Measurements from ENCODE around the gene TSPAN18. TPM values are rescaled to one million over a fixed set of nuclear protein-coding genes. Genes with fewer than 3 reads are reported as not detected.

TSPAN18 gene
- total RNA-seq, 1 donor from 2014 or later, result 31.7 TPM

- Mint-ChIP-seq H3K27ac (ENCODE audit: unreplicated experiment) (no peak overlapping the region), H3K27me3 (ENCODE audit: low read depth, unreplicated experiment) (peaks cover 37% of the 10 kb centered on the region)
Observed at GRCh38 chr11:44877571-44878497, 151.1 kb downstream of the TSPAN18 start.

GRCh38 chr11:44878711-44879110 is 151.9 kb downstream of the TSPAN18 start:
- no peaks in the 10 kb centered on the region for H4K20me1 ChIP-seq (ENCODE audit: insufficient read depth, low read length)
- peaks cover 69% of the 10 kb centered on the region for H3K27me3 ChIP-seq (ENCODE audit: insufficient read depth, low read length)
- H3K4me2 ChIP-seq (ENCODE audit: low read length), result no peak overlapping the region
- H3K36me3 Mint-ChIP-seq (ENCODE audit: low read depth, unreplicated experiment), result no peaks in the 10 kb centered on the region
- H3K27me3 Mint-ChIP-seq (ENCODE audit: low read depth, unreplicated experiment), result peaks cover 39% of the 10 kb centered on the region
- FAIRE-seq (no peak), DNase-seq (ENCODE audit: low read depth) (no peak)
- no peak overlapping the region for H3K27ac Mint-ChIP-seq (ENCODE audit: unreplicated experiment)
- no peaks in the 10 kb centered on the region for H3K36me3 ChIP-seq (ENCODE audit: insufficient read depth, low read length)
- no peak overlapping the region for H2AFZ ChIP-seq (ENCODE audit: low read depth, low read length)
- H3K9ac ChIP-seq (ENCODE audit: low read length), result no peak overlapping the region
- no peak overlapping the region for H3K27ac ChIP-seq (ENCODE audit: low read depth, low read length)
- no peaks in the 10 kb centered on the region for H3K9me3 Mint-ChIP-seq (ENCODE audit: unreplicated experiment)
- H3K4me1 Mint-ChIP-seq (ENCODE audit: low read depth, unreplicated experiment), result no peaks in the 10 kb centered on the region
- TF ChIP-seq CTCF (IDR thresholded peaks at IDR 0.05; ENCODE audit: insufficient read depth, low read depth, low read length), result no peak
- no peak for TF ChIP-seq EZH2 (IDR thresholded peaks at IDR 0.05; ENCODE audit: insufficient read depth, low read length)
- H3K4me1 ChIP-seq (ENCODE audit: insufficient read depth, low read length), result peaks cover 7% of the 10 kb centered on the region
- no peak overlapping the region for H3K4me3 ChIP-seq (ENCODE audit: insufficient read depth, low read depth, low read length)
- H3K9me3 ChIP-seq (ENCODE audit: insufficient read depth, low read depth, low read length), result no peaks in the 10 kb centered on the region
- no peaks in the 10 kb centered on the region for H3K79me2 ChIP-seq (ENCODE audit: insufficient read depth, low read length)
- H3K4me3 Mint-ChIP-seq (ENCODE audit: unreplicated experiment), result no peak overlapping the region

More at GRCh38 chr11:44877571-44878497, 151.1 kb downstream of the TSPAN18 start:
- Histone ChIP-seq H3K9me3 (ENCODE audit: insufficient read depth, low read depth, low read length) (no peaks in the 10 kb centered on the region), H3K27me3 (ENCODE audit: insufficient read depth, low read length) (peaks cover 62% of the 10 kb centered on the region), H3K27ac (ENCODE audit: low read depth, low read length) (no peak overlapping the region), H3K79me2 (ENCODE audit: insufficient read depth, low read length) (no peaks in the 10 kb centered on the region), H2AFZ (ENCODE audit: low read depth, low read length) (no peak overlapping the region), H3K4me3 (ENCODE audit: insufficient read depth, low read depth, low read length) (no peak overlapping the region), H3K4me2 (ENCODE audit: low read length) (peak overlapping the region; percentile 72), H3K4me1 (ENCODE audit: insufficient read depth, low read length) (peaks cover 7% of the 10 kb centered on the region), H4K20me1 (ENCODE audit: insufficient read depth, low read length) (no peaks in the 10 kb centered on the region), H3K9ac (ENCODE audit: low read length) (peak overlapping the region; percentile 49), H3K36me3 (ENCODE audit: insufficient read depth, low read length) (no peaks in the 10 kb centered on the region)
- Mint-ChIP-seq H3K4me3 (ENCODE audit: unreplicated experiment) (no peak overlapping the region), H3K4me1 (ENCODE audit: low read depth, unreplicated experiment) (no peaks in the 10 kb centered on the region), H3K36me3 (ENCODE audit: low read depth, unreplicated experiment) (no peaks in the 10 kb centered on the region), H3K9me3 (ENCODE audit: unreplicated experiment) (no peaks in the 10 kb centered on the region)
- DNase-seq (ENCODE audit: low read depth), result peak; percentile 10
- FAIRE-seq, result no peak
- no peak for TF ChIP-seq CTCF (IDR thresholded peaks at IDR 0.05; ENCODE audit: insufficient read depth, low read depth, low read length)
- no peak for TF ChIP-seq EZH2 (IDR thresholded peaks at IDR 0.05; ENCODE audit: insufficient read depth, low read length)

GRCh38 chr11:44879432-44879831 is 152.7 kb downstream of the TSPAN18 start:
- Mint-ChIP-seq H3K27me3 (ENCODE audit: low read depth, unreplicated experiment) (peaks cover 39% of the 10 kb centered on the region), H3K4me1 (ENCODE audit: low read depth, unreplicated experiment) (no peaks in the 10 kb centered on the region), H3K27ac (ENCODE audit: unreplicated experiment) (no peak overlapping the region), H3K4me3 (ENCODE audit: unreplicated experiment) (no peak overlapping the region), H3K9me3 (ENCODE audit: unreplicated experiment) (no peaks in the 10 kb centered on the region), H3K36me3 (ENCODE audit: low read depth, unreplicated experiment) (peaks cover 3% of the 10 kb centered on the region)
- H3K36me3 ChIP-seq (ENCODE audit: insufficient read depth, low read length), result no peaks in the 10 kb centered on the region
- no peaks in the 10 kb centered on the region for H3K9me3 ChIP-seq (ENCODE audit: insufficient read depth, low read depth, low read length)
- H3K9ac ChIP-seq (ENCODE audit: low read length), result no peak overlapping the region
- FAIRE-seq, result no peak
- no peak for TF ChIP-seq CTCF (IDR thresholded peaks at IDR 0.05; ENCODE audit: insufficient read depth, low read depth, low read length)
- TF ChIP-seq EZH2 (IDR thresholded peaks at IDR 0.05; ENCODE audit: insufficient read depth, low read length), result no peak
- H4K20me1 ChIP-seq (ENCODE audit: insufficient read depth, low read length), result no peaks in the 10 kb centered on the region
- peaks cover 7% of the 10 kb centered on the region for H3K4me1 ChIP-seq (ENCODE audit: insufficient read depth, low read length)
- H2AFZ ChIP-seq (ENCODE audit: low read depth, low read length), result no peak overlapping the region
- DNase-seq (ENCODE audit: low read depth), result no peak
- H3K79me2 ChIP-seq (ENCODE audit: insufficient read depth, low read length), result no peaks in the 10 kb centered on the region
- H3K4me2 ChIP-seq (ENCODE audit: low read length), result no peak overlapping the region
- H3K4me3 ChIP-seq (ENCODE audit: insufficient read depth, low read depth, low read length), result no peak overlapping the region
- no peak overlapping the region for H3K27ac ChIP-seq (ENCODE audit: low read depth, low read length)
- peaks cover 72% of the 10 kb centered on the region for H3K27me3 ChIP-seq (ENCODE audit: insufficient read depth, low read length)
